CD4-positive, alpha-beta T cell treated with Interleukin-15 for 4 hours (primary cell): ENCODE data around the gene GSTK1.

Experiments
- DNase-seq: peaks from one replicate; pipeline ENCODE4 v3.0.0-alpha.2; 2020; ENCODE audit warnings: low spot score

Gene GSTK1

GRCh38 chr7:143300959-143301935 is 38.0 kb downstream of the GSTK1 start:
- no peak for DNase-seq

DNA sequence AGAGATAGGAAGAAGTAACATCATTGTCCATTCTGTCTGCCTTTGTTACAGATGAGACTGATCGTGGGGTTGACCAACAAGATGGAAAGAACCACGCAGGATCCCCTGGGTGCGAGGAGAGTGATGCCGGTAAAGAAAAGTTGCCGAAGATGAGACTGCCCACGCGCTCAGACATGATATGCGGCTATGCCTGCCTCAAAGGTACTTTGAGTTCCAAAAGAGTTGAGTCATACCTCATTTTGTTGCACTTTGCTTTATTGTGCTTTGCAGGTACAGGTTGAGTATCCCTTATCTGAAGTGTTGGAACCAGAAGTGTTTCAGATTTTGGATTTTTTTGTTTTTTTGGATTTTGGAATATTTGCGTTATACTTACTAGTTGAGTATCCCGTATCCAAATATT is 40.5 kb downstream of the GSTK1 start:
- DNase-seq: no peak

DNA sequence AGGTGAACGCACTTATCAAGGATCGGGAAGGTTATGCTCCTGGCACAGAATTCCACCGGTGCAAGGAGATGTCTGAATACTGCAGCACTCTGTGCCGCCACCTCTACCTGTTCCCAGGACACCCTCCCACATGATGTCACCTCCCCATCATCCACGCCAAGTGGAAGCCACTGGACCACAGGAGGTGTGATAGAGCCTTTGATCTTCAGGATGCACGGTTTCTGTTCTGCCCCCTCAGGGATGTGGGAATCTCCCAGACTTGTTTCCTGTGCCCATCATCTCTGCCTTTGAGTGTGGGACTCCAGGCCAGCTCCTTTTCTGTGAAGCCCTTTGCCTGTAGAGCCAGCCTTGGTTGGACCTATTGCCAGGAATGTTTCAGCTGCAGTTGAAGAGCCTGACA is 41.7 kb downstream of the GSTK1 start:
- no peak for DNase-seq

GRCh38 chr7:143305423-143306070 is 42.3 kb downstream of the GSTK1 start:
- DNase-seq: peak; percentile 72

- DNase-seq: no peak
These were observed 45.4 kb downstream of the GSTK1 start for GRCh38 chr7:143308632-143309031.

DNA sequence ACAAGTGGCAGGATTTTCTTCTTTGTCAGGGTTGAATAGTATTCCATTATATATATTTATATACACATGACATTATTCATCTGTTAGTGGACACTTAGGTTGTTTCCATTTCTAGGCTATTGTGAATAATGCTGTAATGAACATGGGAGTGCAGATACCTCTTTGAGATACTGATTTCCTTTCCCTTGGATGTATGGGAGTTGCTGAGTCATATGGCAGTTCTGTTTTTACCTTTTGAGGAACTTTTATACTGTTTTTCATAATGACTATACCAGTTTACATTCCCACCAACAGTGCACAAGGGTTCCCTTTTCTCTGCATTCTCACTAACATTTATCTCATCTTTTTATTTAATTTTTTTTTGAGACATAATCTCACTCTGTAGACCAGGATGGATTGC is 50.9 kb downstream of the GSTK1 start:
- no peak for DNase-seq

GRCh38 chr7:143315776-143316175 is 52.5 kb downstream of the GSTK1 start, which contains the start of gene CLCN1:
TSS of gene CLCN1 (plus strand) at chr7:143316111. CDS start at chr7:143316213, 102 bp downstream.
- no peak for DNase-seq

DNA sequence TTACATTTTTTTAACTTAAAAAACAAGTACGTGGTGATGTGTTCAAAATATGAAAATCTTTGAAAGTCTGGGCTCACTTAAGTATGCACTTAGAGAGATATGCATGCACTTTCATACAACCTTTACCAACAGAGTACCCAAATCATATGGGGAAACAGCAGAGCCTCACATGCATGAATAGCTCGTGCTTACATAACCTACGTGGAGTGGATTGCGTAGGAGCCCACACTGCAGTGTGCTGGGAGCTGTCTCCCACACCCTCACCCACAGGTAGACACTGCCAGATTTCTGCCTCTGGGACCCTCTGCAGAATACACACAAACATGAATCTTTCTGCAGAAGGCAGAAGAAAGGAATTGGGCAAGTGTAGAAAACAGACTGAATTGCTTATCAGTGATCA is 53.3 kb downstream of the GSTK1 start:
- DNase-seq: no peak

- no peak for DNase-seq
These were observed 55.4 kb downstream of the GSTK1 start for GRCh38 chr7:143318661-143319060.
